ENCODE measurements around the gene ZNF682. TPM values are rescaled to one million over a fixed set of nuclear protein-coding genes. Genes with fewer than 3 reads are reported as not detected.

The ZNF682 gene
- total and polyA plus RNA-seq, 9 of the 15 experiments (the other 6 are each of a cell fraction or from before 2014, with no cell fraction given): 0.06 to 0.43 (median 0.25) TPM; not detected in 3

- Histone ChIP-seq H3K27me3 (ENCODE audit: control insufficient read depth in 2 of 2, insufficient read depth in 2 of 2, low read length in 2 of 2) (no peaks in the 10 kb centered on the region), H3K9ac (ENCODE audit: insufficient read depth in 1 of 2, low read depth in 2 of 2, low read length in 2 of 2) (no peak overlapping the region), H2AFZ (ENCODE audit: low read depth, low read length) (no peak overlapping the region), H3K4me1 (replicated peaks in 1 of 2; ENCODE audit: control insufficient read depth in 2 of 2, insufficient read depth in 2 of 2, low read length in 2 of 2) (no peaks in the 10 kb centered on the region), H3K27ac (ENCODE audit: extremely low read depth, low read depth, low read length) (no peak overlapping the region), H3K36me3 (ENCODE audit: control insufficient read depth, insufficient read depth, low read length) (no peaks in the 10 kb centered on the region), H3K9me3 (replicated peaks; ENCODE audit: control insufficient read depth, insufficient read depth, low read depth, low read length) (no peaks in the 10 kb centered on the region), H3K4me2 (ENCODE audit: insufficient read depth, low read length) (no peak overlapping the region), H3K4me3 (no peak overlapping the region), H3K79me2 (ENCODE audit: control insufficient read depth, insufficient read depth, low read length) (no peaks in the 10 kb centered on the region), H4K20me1 (replicated peaks; ENCODE audit: control insufficient read depth, insufficient read depth, low read length) (no peaks in the 10 kb centered on the region), H3K9me1 (ENCODE audit: control insufficient read depth, insufficient read depth, low read length) (no peaks in the 10 kb centered on the region)
- FAIRE-seq (no peak), DNase-seq (ENCODE audit: extremely low read depth in 1 of 4, low spot score in 3 of 4) (no peak), ATAC-seq (no peak)
- intact Hi-C loops (cut with micrococcal nuclease): no loop called here
- POLR2A ChIA-PET: interaction anchor here (0.6 kb wide), 1 partner anchor 372 kb away, joined by 3 read pairs; no protein-coding TSS in a partner anchor
- WGBS (ENCODE audit: insufficient coverage, low coverage, missing lambda C conversion rate): 16% methylated on average over 19 of the region's 26 CpGs
- in situ Hi-C loops (cut with MboI): no loop called here
- CTCF ChIA-PET (ENCODE audit: low intra/inter-chr PET ratio): no interaction called here
- BruUV-seq (replicated peaks): no TSS peak
- TF ChIP-seq NR4A1 (CRISPR knock-in tag; IDR thresholded peaks at IDR 0.05) (no peak), NR4A1 (tag; IDR thresholded peaks at IDR 0.05) (no peak), RAD51 (IDR thresholded peaks at IDR 0.05; ENCODE audit: borderline replicate concordance, low read depth) (no peak), XRCC4 (IDR thresholded peaks at IDR 0.05; ENCODE audit: extremely low read depth, insufficient read depth, insufficient read length) (no peak), ZNF740 (CRISPR knock-in tag; IDR thresholded peaks at IDR 0.05) (no peak), ZNF740 (tag; IDR thresholded peaks at IDR 0.05) (no peak), CREB3L1 (IDR thresholded peaks at IDR 0.05; ENCODE audit: borderline replicate concordance, low read depth) (no peak), L3MBTL2 (IDR thresholded peaks at IDR 0.05) (no peak), ZNF436 (CRISPR knock-in tag; IDR thresholded peaks at IDR 0.05) (no peak), EHMT2 (IDR thresholded peaks at IDR 0.05) (no peak), HNRNPLL (IDR thresholded peaks at IDR 0.05; ENCODE audit: low read depth, low read length, poor library complexity, severe bottlenecking) (no peak), GTF2B (IDR thresholded peaks at IDR 0.05; ENCODE audit: extremely low read depth, insufficient read length) (no peak), SREBF2 (CRISPR knock-in tag; IDR thresholded peaks at IDR 0.05) (no peak), ZNF24 (IDR thresholded peaks at IDR 0.05) (no peak), FIP1L1 (IDR thresholded peaks at IDR 0.05; ENCODE audit: low read depth, low read length, poor library complexity, severe bottlenecking) (no peak), CTBP1 (IDR thresholded peaks at IDR 0.05; ENCODE audit: borderline replicate concordance) (no peak), HEY1 (CRISPR knock-in tag; IDR thresholded peaks at IDR 0.05; ENCODE audit: borderline replicate concordance) (no peak)
These were observed 725 bp downstream of the ZNF682 start for GRCh38 chr19:20038358-20039202.

Data from K562 (cell line).